K562 (cell line): ENCODE measurements around the gene DNMT1. TPM values are rescaled to one million over a fixed set of nuclear protein-coding genes. Genes with fewer than 3 reads are reported as not detected.
A peak's percentile ranks its signal among the peaks of the same experiment; 100 is the strongest.

ENCODE experiments used
- EHMT2 ChIP-seq: fragments of 450-650 bp; IDR thresholded peaks from 2 replicates; pipeline ENCODE4 v1.6.1; 2018; ENCODE audit warnings: antibody characterized with exemption
- HDAC1 ChIP-seq, 2 experiments: fragments of 450-650 bp; IDR thresholded peaks; 2 replicates each; pipeline ENCODE4 v1.6.1; 2016 to 2017; ENCODE audit warnings: inconsistent platforms in 1 of 2, mild to moderate bottlenecking in 1 of 2, moderate library complexity in 1 of 2
- RERE ChIP-seq: sonication (generic); formaldehyde crosslinking; IDR thresholded peaks from 2 replicates; pipeline ENCODE4 v1.8.0; 2023; ENCODE audit warnings: missing genetic modification reagents, mild to moderate bottlenecking, borderline replicate concordance
- SP1 ChIP-seq: sonication (generic); formaldehyde crosslinking; IDR thresholded peaks from 2 replicates; pipeline ENCODE4 v1.8.1; 2022; ENCODE audit warnings: mild to moderate bottlenecking, missing genetic modification reagents
- TBL1XR1 ChIP-seq, 2 experiments: IDR thresholded peaks; 2 replicates each; pipeline ENCODE4 v1.6.1; 2012; ENCODE audit warnings: improper control_type of control experiment in 2 of 2, low read length in 2 of 2, mild to moderate bottlenecking in 1 of 2
- THAP12 ChIP-seq: fragments of 250-450 bp; sonication (Bioruptor Pico); IDR thresholded peaks from 2 replicates; pipeline ENCODE4 v1.9.0; 2021; ENCODE audit warnings: mild to moderate bottlenecking, inconsistent platforms
- ZNF146 ChIP-seq: IDR thresholded peaks from one replicate; pipeline ENCODE4 v1.6.1; 2018; ENCODE audit warnings: missing compliant biosample characterization; ENCODE audit not compliant: unreplicated experiment
- polyA plus RNA-seq, 8 experiments: library from polyadenylated mRNA; depleted of rRNA in 4 of 8; stranded (reverse) in 5 of 8; unstranded in 3 of 8; fragments of >200 nt; fragmentation: Nextera tagmentation in 2 of 8; fragmentation: Illumina TruSeq in 1 of 8; extraction: Ambion mirVana in 2 of 8; extraction: Trizol in 1 of 8; gene quantifications; 2 replicates each; pipeline versions ENCODE4 v1.2.1 to v1.2.3, GENCODE V29; 2011 to 2014; ENCODE audit warnings: inconsistent platforms in 1 of 8, missing spikeins in 1 of 8
- total RNA-seq, 7 experiments: library from RNA; depleted of rRNA in 6 of 7; stranded (reverse); fragments of >200 nt in 6 of 7; fragmentation: Illumina TruSeq in 2 of 7; extraction: Trizol in 2 of 7; gene quantifications; 2 replicates each; pipeline versions ENCODE4 v1.2.1 to v1.2.3, GENCODE V29; 2011 to 2021; ENCODE audit warnings: low replicate concordance in 1 of 7

The DNMT1 gene
- total and polyA plus RNA-seq, 9 of the 15 experiments (the other 6 are each of a cell fraction or from before 2014, with no cell fraction given): 80.1 to 271 (median 121) TPM

- no peak for TF ChIP-seq THAP12 (CRISPR knock-in tag)
- TF ChIP-seq TBL1XR1 (IDR thresholded peaks at IDR 0.05; ENCODE audit: low read length in 2 of 2): no peak; a peak in 1 of 4 replicates
- no peak for TF ChIP-seq RERE
- no peak for TF ChIP-seq EHMT2
- TF ChIP-seq HDAC1 (IDR thresholded peaks at IDR 0.05): peak in 1 of 2 experiments; percentile 14; a peak in 1 of 4 replicates
- TF ChIP-seq SP1 (CRISPR knock-in tag): peak; percentile 54; the same call in 1 of the 2 replicates
- no peak for TF ChIP-seq ZNF146 (CRISPR knock-in tag)
These were observed 37.0 kb upstream of the DNMT1 start (continued) for GRCh38 chr19:10231612-10232228.
